ENCODE data around the gene CCDC150. TPM values are rescaled to one million over a fixed set of nuclear protein-coding genes. Genes with fewer than 3 reads are reported as not detected.

CCDC150 gene
- total RNA-seq, 2 experiments from 2014 or later, result 29.7 to 40.8 TPM

DNA sequence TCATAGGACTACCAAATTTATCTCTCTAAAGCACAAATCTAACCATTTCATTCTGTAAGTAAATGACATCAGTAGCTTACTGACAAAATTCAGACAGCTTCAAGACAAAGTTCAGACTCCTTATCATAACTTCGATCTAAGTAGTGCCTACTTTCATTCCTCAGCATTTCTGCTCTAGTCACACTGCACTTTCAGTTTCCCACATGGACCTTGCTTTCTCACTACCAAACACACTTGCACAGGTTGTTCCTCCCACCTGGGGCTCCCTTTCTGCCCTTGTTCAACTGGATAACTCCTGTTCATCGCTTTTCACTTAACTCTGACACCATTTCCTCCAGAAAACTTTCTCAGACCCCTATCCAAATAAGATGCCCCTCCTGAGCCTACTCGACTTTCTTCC is 22.1 kb upstream of the CCDC150 start:
- TF ChIP-seq CTCF (conservative IDR thresholded peaks at IDR 0.05; ENCODE audit: low read length), result no peak
- TF ChIP-seq EZH2phosphoT487 (IDR thresholded peaks at IDR 0.05; ENCODE audit: borderline replicate concordance, low read depth, low read length), result no peak
- CTCF ChIA-PET (ENCODE audit: unreplicated experiment), result no interaction called here
- intact Hi-C loops (cut with micrococcal nuclease; ENCODE audit: unreplicated experiment), result no loop called here

GRCh38 chr2:196618661-196619060 is 20.9 kb upstream of the CCDC150 start:
- Histone ChIP-seq H3K9me3 (ENCODE audit: low read length) (no peaks in the 10 kb centered on the region), H3K36me3 (ENCODE audit: insufficient read depth, low read length) (no peaks in the 10 kb centered on the region), H4K20me1 (ENCODE audit: insufficient read depth, low read length) (no peaks in the 10 kb centered on the region), H3K4me3 (ENCODE audit: low read depth, low read length, poor library complexity, severe bottlenecking) (no peak overlapping the region), H3K27ac (ENCODE audit: low read depth, low read length, poor library complexity, severe bottlenecking) (no peak overlapping the region), H3K4me2 (ENCODE audit: low read length) (no peak overlapping the region), H3K9me2 (ENCODE audit: insufficient read depth, low read length) (no peaks in the 10 kb centered on the region), H2AFZ (ENCODE audit: low read length) (no peak overlapping the region), H3K79me2 (ENCODE audit: insufficient read depth, low read depth, low read length) (no peaks in the 10 kb centered on the region), H3K4me1 (ENCODE audit: insufficient read depth, low read length, poor library complexity, severe bottlenecking) (no peaks in the 10 kb centered on the region)
- DNase-seq (ENCODE audit: low spot score), result no peak
- no TSS peak for BruUV-seq (replicated peaks)
- TF ChIP-seq CTCF (conservative IDR thresholded peaks at IDR 0.05; ENCODE audit: low read length) (no peak), EZH2phosphoT487 (IDR thresholded peaks at IDR 0.05; ENCODE audit: borderline replicate concordance, low read depth, low read length) (no peak)
- intact Hi-C loops (cut with micrococcal nuclease; ENCODE audit: unreplicated experiment), result no loop called here
- CTCF ChIA-PET (ENCODE audit: unreplicated experiment), result no interaction called here
- POLR2A ChIA-PET, result interaction anchor here (0.7 to 0.8 kb wide), 2 partner anchors 11 to 259 kb away, joined by 3 read pairs; no protein-coding TSS in a partner anchor

More for the DNA sequence above, 22.1 kb upstream of the CCDC150 start:
- H3K36me3 ChIP-seq (ENCODE audit: insufficient read depth, low read length), result no peaks in the 10 kb centered on the region
- H3K4me1 ChIP-seq (ENCODE audit: insufficient read depth, low read length, poor library complexity, severe bottlenecking), result no peaks in the 10 kb centered on the region
- no peak overlapping the region for H2AFZ ChIP-seq (ENCODE audit: low read length)
- H3K27ac ChIP-seq (ENCODE audit: low read depth, low read length, poor library complexity, severe bottlenecking), result no peak overlapping the region
- H3K79me2 ChIP-seq (ENCODE audit: insufficient read depth, low read depth, low read length), result no peaks in the 10 kb centered on the region
- no TSS peak for BruUV-seq (replicated peaks)
- POLR2A ChIA-PET, result interaction anchor here (0.5 kb wide), 2 partner anchors 31 to 53 kb away, joined by 3 to 4 read pairs; no protein-coding TSS in a partner anchor
- DNase-seq (ENCODE audit: low spot score), result no peak
- no peaks in the 10 kb centered on the region for H3K9me3 ChIP-seq (ENCODE audit: low read length)
- H3K4me2 ChIP-seq (ENCODE audit: low read length), result no peak overlapping the region
- no peaks in the 10 kb centered on the region for H3K9me2 ChIP-seq (ENCODE audit: insufficient read depth, low read length)
- no peaks in the 10 kb centered on the region for H4K20me1 ChIP-seq (ENCODE audit: insufficient read depth, low read length)
- no peak overlapping the region for H3K4me3 ChIP-seq (ENCODE audit: low read depth, low read length, poor library complexity, severe bottlenecking)

DNA sequence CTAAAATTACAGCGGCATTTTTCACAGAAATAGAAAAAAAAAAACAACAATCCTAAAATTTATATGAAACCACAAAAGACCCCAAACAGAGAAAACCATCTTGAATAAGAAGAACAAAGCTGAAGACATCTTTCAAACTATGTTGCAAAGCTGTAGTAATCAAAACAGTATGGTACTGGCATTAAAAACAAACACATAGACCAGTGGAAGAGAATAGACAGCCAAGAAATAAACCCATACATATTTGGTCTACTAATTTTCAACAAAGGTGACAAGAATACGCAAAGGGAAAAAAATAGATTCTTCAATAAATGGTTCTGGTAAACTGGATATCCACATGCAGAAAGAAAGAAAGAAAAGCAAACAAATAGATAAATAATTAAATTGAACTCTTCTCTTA is 9.0 kb upstream of the CCDC150 start:
- H3K79me2 ChIP-seq (ENCODE audit: insufficient read depth, low read depth, low read length), result no peaks in the 10 kb centered on the region
- TF ChIP-seq EZH2phosphoT487 (IDR thresholded peaks at IDR 0.05; ENCODE audit: borderline replicate concordance, low read depth, low read length) (no peak), CTCF (conservative IDR thresholded peaks at IDR 0.05; ENCODE audit: low read length) (no peak)
- DNase-seq (ENCODE audit: low spot score), result no peak
- H3K36me3 ChIP-seq (ENCODE audit: insufficient read depth, low read length), result no peaks in the 10 kb centered on the region
- no TSS peak for BruUV-seq (replicated peaks)
- H4K20me1 ChIP-seq (ENCODE audit: insufficient read depth, low read length), result no peaks in the 10 kb centered on the region
- H3K4me2 ChIP-seq (ENCODE audit: low read length), result no peak overlapping the region
- H3K4me1 ChIP-seq (ENCODE audit: insufficient read depth, low read length, poor library complexity, severe bottlenecking), result no peaks in the 10 kb centered on the region
- no peak overlapping the region for H3K27ac ChIP-seq (ENCODE audit: low read depth, low read length, poor library complexity, severe bottlenecking)
- H3K9me3 ChIP-seq (ENCODE audit: low read length), result peaks cover 13% of the 10 kb centered on the region; the same call in 1 of the 2 replicates
- ChIA-PET CTCF (ENCODE audit: unreplicated experiment) (no interaction called here), POLR2A (interaction anchor here (0.6 kb wide), 1 partner anchor 10 kb away, joined by 3 read pairs; no protein-coding TSS in a partner anchor)
- H3K9me2 ChIP-seq (ENCODE audit: insufficient read depth, low read length), result no peaks in the 10 kb centered on the region
- no peak overlapping the region for H2AFZ ChIP-seq (ENCODE audit: low read length)
- intact Hi-C loops (cut with micrococcal nuclease; ENCODE audit: unreplicated experiment), result loop anchor here (10.0 kb wide), 1 partner anchor 566 kb away; the partner anchor contains the start of gene DNAH7
- no peak overlapping the region for H3K4me3 ChIP-seq (ENCODE audit: low read depth, low read length, poor library complexity, severe bottlenecking)

Data from OCI-LY7 (cell line).